ENCODE data around the gene SLC2A13.

DNA sequence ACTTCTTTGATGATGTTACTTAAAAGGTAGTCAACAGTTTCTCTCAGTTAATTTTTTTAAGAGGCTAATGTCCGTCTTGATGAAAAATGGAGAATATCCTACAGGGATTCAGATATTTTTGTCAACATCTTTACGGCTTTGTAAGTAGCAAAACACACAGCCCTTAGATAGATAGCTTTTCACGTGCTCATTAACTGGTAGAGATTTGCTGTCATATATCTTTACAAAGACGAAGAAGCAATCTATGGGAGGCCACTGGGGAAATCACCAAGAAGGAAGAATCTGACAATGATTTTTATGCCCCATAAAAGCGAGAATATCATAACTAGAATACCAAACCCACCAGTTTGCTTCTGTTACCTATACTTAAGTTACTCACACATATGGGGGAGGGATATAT, 121.2 kb downstream of the SLC2A13 start:
- TF ChIP-seq CTCF (optimal IDR thresholded peaks at IDR 0.05 in 1 of 3, IDR thresholded peaks at IDR 0.05 in 1 of 3, conservative IDR thresholded peaks at IDR 0.05 in 1 of 3; ENCODE audit: extremely low read depth in 1 of 3, insufficient read depth in 2 of 3, low read length in 3 of 3) (no peak), EZH2 (IDR thresholded peaks at IDR 0.05; ENCODE audit: low read length) (no peak)

All from keratinocyte (primary cell).